Mucosa of rectum (tissue), 2 donors: Measurements from ENCODE around the gene LRP2BP.
"Not testable (repeated sequence)": the region's sequence is repeated elsewhere in the genome, so short reads cannot be mapped to it uniquely, and the experiment has no call there.

Experiments
- H3K27ac ChIP-seq, 2 donors: one replicate each; pipeline ENCODE4 v1.7.0; 2013; ENCODE audit warnings: inconsistent platforms in 2 of 2, low read depth in 2 of 2, low read length in 2 of 2
- H3K27me3 ChIP-seq, 2 donors: one replicate each; pipeline ENCODE4 v1.7.0; 2013; ENCODE audit warnings: low read length in 2 of 2; ENCODE audit not compliant: control insufficient read depth in 2 of 2, insufficient read depth in 2 of 2
- H3K36me3 ChIP-seq, 2 donors: one replicate each; pipeline ENCODE4 v1.7.0; 2013; ENCODE audit warnings: low read length in 2 of 2; ENCODE audit not compliant: control insufficient read depth in 2 of 2, insufficient read depth in 2 of 2
- H3K4me1 ChIP-seq, 2 donors: one replicate each; pipeline ENCODE4 v1.7.0; 2013; ENCODE audit warnings: low read length in 2 of 2, mild to moderate bottlenecking in 1 of 2; ENCODE audit not compliant: control insufficient read depth in 2 of 2, insufficient read depth in 2 of 2
- H3K4me3 ChIP-seq, 2 donors: one replicate each; pipeline ENCODE4 v1.7.0; 2013; ENCODE audit warnings: low read length in 2 of 2
- H3K9ac ChIP-seq, 2 donors: one replicate each; pipeline ENCODE4 v1.7.0; 2013; ENCODE audit warnings: low read length in 2 of 2, low read depth in 1 of 2, mild to moderate bottlenecking in 1 of 2
- H3K9me3 ChIP-seq, 2 donors: one replicate each; pipeline ENCODE4 v1.7.0; 2013; ENCODE audit warnings: low read length in 2 of 2; ENCODE audit not compliant: control insufficient read depth in 2 of 2
- donor health status: healthy.
- donor health status: Normal muscosa, but diverticular disease.

LRP2BP gene

DNA sequence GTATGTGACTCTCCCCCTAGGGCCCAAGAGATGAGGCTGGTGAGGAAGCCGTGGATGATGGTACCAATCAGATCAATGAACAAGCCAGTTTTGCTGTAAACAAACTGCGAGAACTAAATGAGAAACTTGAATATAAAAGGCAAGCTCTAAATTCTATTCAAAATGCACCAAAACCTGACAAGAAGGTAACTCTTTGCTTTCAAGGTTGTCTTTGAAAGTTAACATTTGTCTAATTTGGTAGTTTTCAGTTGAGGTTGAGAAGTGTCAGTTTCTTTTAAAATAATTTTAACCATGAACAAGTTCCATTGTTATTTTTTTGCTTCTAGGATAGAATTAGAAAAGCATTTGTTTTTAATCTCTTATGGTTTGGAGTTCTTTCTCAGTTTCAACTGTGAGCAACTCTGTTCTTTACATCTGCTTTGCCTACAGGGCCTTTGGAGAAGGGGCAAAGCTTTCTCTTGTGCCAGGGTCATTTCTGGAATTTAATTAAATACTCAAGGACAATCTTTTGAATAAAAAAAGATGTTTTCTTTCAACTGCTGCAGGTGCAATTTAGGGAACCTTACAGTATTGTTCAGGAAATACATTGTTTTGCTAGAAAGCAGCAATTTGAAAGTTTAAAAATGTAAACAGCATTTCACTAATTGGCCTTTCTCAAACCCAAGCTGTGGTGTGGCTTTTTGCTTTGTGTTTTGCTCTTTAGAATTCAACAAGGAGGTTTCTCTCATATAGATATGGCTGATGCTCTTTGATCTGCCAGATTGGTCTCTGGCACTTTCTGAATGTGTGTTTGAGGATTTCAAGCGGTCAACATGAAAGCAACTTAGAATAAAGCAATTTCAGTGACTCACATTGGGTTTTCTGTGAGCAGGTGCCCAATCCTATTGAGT is 62.9 kb downstream of the LRP2BP start:
- Histone ChIP-seq H3K4me1 (no peaks in the 10 kb centered on the region), H3K4me3 (no peak overlapping the region), H3K27ac (no peak overlapping the region), H3K9me3 (no peaks in the 10 kb centered on the region), H3K36me3 (no peaks in the 10 kb centered on the region), H3K9ac (no peak overlapping the region), H3K27me3 (no peaks in the 10 kb centered on the region)

DNA sequence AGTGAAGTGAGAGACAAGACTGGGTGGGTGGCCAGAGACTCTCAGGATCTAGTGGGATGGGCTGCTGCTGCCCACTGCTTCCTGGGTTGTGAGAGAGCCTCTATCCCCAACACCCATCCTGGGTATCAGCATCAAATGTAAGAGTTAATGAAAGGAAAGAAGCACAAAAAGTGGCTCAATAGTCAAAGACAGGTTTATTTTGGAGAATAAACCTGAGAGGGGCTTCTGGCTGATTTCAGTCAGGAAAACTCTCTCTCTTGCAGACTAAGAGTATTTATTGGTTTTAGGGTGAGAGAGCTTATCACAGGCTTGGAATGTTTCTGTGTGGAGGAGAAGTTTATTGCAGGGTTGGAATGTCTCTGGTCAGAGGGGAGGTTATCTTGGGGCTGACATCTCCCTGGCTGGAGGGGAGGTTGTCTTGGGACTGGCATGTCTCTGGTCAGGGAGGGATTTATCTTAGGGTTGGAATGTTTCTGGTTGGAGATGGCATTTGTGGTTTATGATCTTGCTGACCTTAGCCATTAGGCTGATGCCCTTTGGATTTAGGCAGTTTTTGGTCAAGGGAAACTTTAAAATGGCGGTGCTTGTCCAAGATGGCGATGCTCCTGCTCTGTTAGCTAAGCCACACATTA is 65.7 kb downstream of the LRP2BP start:
- H3K27ac ChIP-seq, H3K9ac ChIP-seq, H3K36me3 ChIP-seq, H3K27me3 ChIP-seq, H3K9me3 ChIP-seq, H3K4me1 ChIP-seq, H3K4me3 ChIP-seq: not testable (repeated sequence)

- Histone ChIP-seq H3K9me3 (no peaks in the 10 kb centered on the region), H3K9ac (no peak overlapping the region), H3K36me3 (peaks cover 0 to 2% of the 10 kb centered on the region in 2 donors), H3K27me3 (no peaks in the 10 kb centered on the region), H3K4me3 (no peak overlapping the region), H3K27ac (no peak overlapping the region), H3K4me1 (no peaks in the 10 kb centered on the region)
These were observed 67.1 kb downstream of the LRP2BP start for GRCh38 chr4:185328586-185328985.

DNA sequence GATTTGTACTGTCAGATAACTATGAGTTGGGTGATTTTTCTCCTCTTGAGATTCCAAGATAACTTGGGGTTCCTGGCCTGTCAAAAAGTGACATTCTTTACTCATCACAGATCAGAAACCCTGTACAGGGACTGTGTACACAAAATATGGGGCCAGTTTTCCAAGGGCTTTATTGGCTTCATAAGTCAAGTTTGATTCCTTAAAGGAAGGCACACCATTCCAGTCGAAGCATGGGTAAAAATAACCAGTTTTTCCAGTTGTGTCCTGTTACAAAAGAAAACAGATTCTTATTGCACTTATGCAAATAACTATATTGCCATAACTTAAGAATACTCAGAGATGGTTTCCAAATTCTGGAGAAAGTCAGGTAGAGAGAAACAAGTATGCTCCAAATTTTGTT is 70.0 kb downstream of the LRP2BP start:
- not testable (repeated sequence) for H3K36me3 ChIP-seq, H3K27me3 ChIP-seq

DNA sequence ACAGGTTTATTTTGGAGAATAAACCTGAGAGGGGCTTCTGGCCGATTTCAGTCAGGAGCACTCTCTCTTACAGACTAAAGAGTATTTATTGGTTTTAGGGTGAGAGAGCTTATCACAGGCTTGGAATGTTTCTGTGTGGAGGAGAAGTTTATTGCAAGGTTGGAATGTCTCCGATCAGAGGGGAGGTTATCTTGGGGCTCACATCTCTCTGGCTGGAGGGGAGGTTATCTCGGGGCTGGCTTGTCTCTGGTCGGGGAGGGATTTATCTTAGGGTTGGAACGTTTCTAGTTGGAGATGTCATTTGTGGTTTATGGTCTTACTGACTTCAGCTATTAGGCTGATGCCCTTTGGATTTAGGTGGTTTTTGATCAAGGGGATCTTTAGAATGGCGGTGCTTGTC is 71.4 kb downstream of the LRP2BP start:
- not testable (repeated sequence) for H3K27me3 ChIP-seq, H3K4me3 ChIP-seq, H3K9ac ChIP-seq, H3K36me3 ChIP-seq, H3K4me1 ChIP-seq, H3K9me3 ChIP-seq, H3K27ac ChIP-seq

More for the DNA sequence above, 70.0 kb downstream of the LRP2BP start:
- not testable (repeated sequence) for H3K27ac ChIP-seq, H3K4me1 ChIP-seq, H3K4me3 ChIP-seq, H3K9me3 ChIP-seq, H3K9ac ChIP-seq

DNA sequence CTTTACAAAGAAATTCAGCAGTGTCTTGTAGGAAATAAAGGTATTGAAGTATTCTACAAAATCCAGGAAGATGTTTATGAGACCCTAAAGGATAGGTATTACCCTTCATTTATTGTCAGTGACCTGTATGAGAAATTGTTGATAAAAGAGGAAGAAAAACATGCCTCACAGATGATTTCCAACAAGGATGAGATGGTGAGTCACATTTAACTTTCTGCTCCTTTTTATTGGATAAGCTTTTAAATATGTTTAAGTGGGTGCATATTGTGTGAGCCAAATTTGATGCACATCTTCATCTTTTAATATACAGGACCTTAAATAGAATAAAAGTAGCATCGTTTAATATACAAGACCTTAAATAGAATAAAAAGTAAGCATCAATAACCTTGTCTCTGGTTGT is 72.1 kb downstream of the LRP2BP start:
- peaks cover 0 to 4% of the 10 kb centered on the region in 2 donors for H3K36me3 ChIP-seq
- H3K9ac ChIP-seq = no peak overlapping the region
- H3K9me3 ChIP-seq = no peaks in the 10 kb centered on the region
- H3K27me3 ChIP-seq = no peaks in the 10 kb centered on the region
- no peaks in the 10 kb centered on the region for H3K4me1 ChIP-seq
- H3K4me3 ChIP-seq = no peak overlapping the region
- H3K27ac ChIP-seq = no peak overlapping the region

GRCh38 chr4:185322803-185323202 is 72.9 kb downstream of the LRP2BP start:
- Histone ChIP-seq H3K27me3 (no peaks in the 10 kb centered on the region), H3K9me3 (no peaks in the 10 kb centered on the region), H3K9ac (no peak overlapping the region), H3K4me3 (no peak overlapping the region), H3K4me1 (no peaks in the 10 kb centered on the region), H3K36me3 (peaks cover 0 to 4% of the 10 kb centered on the region in 2 donors), H3K27ac (no peak overlapping the region)

- Histone ChIP-seq H3K27me3 (no peaks in the 10 kb centered on the region), H3K36me3 (peaks cover 0 to 4% of the 10 kb centered on the region in 2 donors), H3K4me1 (no peaks in the 10 kb centered on the region), H3K27ac (no peak overlapping the region), H3K9me3 (no peaks in the 10 kb centered on the region), H3K4me3 (no peak overlapping the region), H3K9ac (no peak overlapping the region)
These were observed 77.0 kb downstream of the LRP2BP start for GRCh38 chr4:185318679-185319078.

GRCh38 chr4:185317880-185318279 is 77.8 kb downstream of the LRP2BP start:
- H3K36me3 ChIP-seq = peaks cover 0 to 2% of the 10 kb centered on the region in 2 donors
- H3K27ac ChIP-seq = no peak overlapping the region
- H3K4me3 ChIP-seq = no peak overlapping the region
- no peak overlapping the region for H3K9ac ChIP-seq
- H3K9me3 ChIP-seq = no peaks in the 10 kb centered on the region
- no peaks in the 10 kb centered on the region for H3K4me1 ChIP-seq
- H3K27me3 ChIP-seq = no peaks in the 10 kb centered on the region

- not testable (repeated sequence) for H3K9ac ChIP-seq, H3K27me3 ChIP-seq, H3K4me1 ChIP-seq, H3K4me3 ChIP-seq, H3K27ac ChIP-seq, H3K36me3 ChIP-seq, H3K9me3 ChIP-seq
These were observed 78.3 kb downstream of the LRP2BP start for GRCh38 chr4:185317462-185317861.
